Measurements from ENCODE around the gene CELF5.

DNA sequence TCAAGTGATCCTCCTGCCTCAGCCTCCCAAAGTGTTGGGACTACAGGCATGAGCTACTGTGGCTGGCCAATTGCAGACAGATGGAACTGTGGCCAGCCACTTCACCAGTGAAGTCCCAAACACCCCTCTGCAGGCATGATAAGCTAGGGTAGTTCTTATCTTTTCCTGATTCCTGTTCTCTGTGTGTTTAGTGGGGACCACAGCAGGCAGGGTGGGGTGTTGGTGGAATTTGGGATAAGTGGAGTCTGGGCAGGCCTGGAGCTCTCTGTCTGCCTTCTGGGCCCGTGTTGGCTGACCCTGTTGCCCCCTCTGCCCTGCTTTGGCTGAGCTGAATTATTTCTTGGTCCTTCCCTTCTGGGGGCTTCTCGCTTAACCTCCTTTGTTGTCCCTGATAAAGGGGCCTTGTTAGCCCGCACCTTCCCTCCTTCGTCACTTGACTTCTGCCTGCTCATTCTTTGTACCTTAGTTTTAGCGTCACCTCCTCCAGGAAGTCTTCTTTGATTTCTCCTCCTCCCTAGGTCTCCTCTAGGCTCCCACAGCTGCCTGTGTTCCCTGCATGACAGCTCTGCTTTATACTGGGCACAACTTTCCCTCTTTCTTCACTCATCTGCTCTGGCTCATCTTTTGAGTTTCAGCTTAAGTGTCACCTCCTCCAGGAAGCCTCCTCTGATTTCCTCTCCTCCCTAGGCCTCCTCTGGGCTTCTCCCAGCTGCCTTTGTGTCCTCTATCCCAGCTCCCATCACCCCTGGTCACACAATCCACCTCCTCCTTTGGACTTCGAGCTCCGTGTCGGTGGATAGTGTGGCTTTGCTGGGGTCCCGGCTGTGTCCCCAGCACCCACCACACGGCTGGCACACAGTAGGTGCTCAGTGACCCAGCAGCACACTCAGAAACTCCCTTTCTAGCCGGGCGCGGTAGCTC is 40.5 kb upstream of the CELF5 start:
- TF ChIP-seq, protein P1, sequence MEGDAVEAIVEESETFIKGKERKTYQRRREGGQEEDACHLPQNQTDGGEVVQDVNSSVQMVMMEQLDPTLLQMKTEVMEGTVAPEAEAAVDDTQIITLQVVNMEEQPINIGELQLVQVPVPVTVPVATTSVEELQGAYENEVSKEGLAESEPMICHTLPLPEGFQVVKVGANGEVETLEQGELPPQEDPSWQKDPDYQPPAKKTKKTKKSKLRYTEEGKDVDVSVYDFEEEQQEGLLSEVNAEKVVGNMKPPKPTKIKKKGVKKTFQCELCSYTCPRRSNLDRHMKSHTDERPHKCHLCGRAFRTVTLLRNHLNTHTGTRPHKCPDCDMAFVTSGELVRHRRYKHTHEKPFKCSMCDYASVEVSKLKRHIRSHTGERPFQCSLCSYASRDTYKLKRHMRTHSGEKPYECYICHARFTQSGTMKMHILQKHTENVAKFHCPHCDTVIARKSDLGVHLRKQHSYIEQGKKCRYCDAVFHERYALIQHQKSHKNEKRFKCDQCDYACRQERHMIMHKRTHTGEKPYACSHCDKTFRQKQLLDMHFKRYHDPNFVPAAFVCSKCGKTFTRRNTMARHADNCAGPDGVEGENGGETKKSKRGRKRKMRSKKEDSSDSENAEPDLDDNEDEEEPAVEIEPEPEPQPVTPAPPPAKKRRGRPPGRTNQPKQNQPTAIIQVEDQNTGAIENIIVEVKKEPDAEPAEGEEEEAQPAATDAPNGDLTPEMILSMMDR (conservative IDR thresholded peaks at IDR 0.05) = no peak
- TF ChIP-seq EZH2 (IDR thresholded peaks at IDR 0.05; ENCODE audit: low read depth) = no peak

Measured in PC-9 (cell line).